Subcutaneous preadipocyte (primary cell): ENCODE data around the gene RBBP6. TPM values are rescaled to one million over a fixed set of nuclear protein-coding genes. Genes with fewer than 3 reads are reported as not detected.

Source experiments
- total RNA-seq: library from RNA; depleted of rRNA; stranded (reverse); fragments of >200 nt; gene quantifications from 2 replicates; pipeline ENCODE4 v1.2.3, GENCODE V29; 2012

The RBBP6 gene, protein sequence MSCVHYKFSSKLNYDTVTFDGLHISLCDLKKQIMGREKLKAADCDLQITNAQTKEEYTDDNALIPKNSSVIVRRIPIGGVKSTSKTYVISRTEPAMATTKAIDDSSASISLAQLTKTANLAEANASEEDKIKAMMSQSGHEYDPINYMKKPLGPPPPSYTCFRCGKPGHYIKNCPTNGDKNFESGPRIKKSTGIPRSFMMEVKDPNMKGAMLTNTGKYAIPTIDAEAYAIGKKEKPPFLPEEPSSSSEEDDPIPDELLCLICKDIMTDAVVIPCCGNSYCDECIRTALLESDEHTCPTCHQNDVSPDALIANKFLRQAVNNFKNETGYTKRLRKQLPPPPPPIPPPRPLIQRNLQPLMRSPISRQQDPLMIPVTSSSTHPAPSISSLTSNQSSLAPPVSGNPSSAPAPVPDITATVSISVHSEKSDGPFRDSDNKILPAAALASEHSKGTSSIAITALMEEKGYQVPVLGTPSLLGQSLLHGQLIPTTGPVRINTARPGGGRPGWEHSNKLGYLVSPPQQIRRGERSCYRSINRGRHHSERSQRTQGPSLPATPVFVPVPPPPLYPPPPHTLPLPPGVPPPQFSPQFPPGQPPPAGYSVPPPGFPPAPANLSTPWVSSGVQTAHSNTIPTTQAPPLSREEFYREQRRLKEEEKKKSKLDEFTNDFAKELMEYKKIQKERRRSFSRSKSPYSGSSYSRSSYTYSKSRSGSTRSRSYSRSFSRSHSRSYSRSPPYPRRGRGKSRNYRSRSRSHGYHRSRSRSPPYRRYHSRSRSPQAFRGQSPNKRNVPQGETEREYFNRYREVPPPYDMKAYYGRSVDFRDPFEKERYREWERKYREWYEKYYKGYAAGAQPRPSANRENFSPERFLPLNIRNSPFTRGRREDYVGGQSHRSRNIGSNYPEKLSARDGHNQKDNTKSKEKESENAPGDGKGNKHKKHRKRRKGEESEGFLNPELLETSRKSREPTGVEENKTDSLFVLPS (N-terminal part only)
- 20.9 and 26.0 TPM in 2 replicates for total RNA-seq

DNA sequence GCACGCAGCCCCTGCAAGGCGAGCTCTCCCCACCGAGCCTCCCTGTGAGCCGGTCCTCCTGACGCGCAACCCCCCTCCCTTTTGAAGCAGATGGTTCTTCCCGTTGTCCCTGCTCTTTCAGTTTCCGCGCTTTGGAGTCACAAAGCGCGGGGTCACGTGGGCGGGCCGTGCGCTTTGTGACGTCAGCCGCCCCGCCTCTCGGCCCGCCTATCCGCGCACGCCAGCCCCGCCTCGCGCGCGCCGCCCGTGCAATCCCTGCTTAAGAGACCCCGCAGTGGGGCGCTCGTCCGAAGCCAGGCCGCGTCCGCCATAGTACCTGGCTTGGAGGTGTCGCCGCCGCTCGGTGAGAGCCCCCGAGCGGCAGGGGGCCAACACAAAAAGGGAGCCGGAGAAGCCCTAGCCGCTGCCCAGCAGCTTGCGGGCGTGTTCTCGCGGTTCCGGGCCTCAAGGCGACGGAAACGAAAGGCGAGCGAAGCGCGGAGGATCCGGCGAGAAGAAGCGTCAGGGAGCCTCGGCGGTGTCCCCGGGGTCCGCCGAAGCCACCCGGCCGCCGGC lies at the start of gene RBBP6:
RBBP6 (plus strand) TSS at position 272 of the 555 bp plus-strand sequence. CDS start 1,061 bp downstream, outside the sequence.

Other genes with a start within 250 kb of the RBBP6 start
- 28.7 and 48.5 TPM in 2 replicates for gene TNRC6A, start 190.1 kb downstream of the RBBP6 start, total RNA-seq